Ammon's horn (tissue), 1 donor: ENCODE measurements around the gene ZNF335.
"Not testable (repeated sequence)": the region's sequence is repeated elsewhere in the genome, so short reads cannot be mapped to it uniquely, and the experiment has no call there.

Experiments
- DNase-seq: peaks from one replicate; pipeline ENCODE4 v3.0.0-alpha.2; 2016; ENCODE audit warnings: low spot score

Gene ZNF335

DNA sequence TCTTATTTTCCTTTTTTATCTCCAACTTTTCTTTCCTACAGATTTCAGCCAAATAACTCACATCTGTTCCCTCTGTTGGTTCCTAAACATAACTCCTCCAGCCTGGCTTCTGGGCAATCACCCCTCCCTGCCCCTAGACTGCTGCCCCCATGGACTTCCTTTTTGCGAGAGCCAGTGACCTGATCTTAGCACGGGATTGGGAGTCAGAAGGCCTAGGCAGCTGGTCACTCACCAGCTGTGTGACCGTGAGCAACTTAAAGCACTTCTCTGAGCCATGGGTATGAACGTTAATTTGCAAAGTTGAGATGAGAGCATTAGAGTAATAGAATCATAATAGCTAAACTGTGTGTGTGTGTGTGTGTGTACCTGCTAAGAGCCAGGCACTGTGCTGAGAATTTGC lies 32.2 kb upstream of the ZNF335 start:
- peak; percentile 39 for DNase-seq

DNA sequence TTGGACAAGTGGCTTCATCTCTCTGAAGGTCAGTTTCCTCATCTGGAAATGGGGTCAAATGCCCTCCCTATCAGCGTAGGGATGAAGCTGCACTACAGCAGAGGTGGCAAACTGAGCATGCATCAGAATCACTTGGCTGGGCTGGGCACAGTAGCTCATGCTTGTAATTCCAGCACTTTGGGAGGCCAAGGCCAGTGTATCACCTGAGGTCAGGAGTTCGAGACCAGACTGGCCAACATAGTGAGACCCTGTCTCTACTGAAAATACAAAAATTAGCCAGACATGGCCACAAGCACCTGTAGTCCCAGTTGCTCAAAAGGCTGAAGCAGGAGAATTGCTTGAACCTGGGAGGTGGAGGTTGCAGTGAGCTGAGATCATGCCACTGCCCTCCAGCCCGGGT lies 30.0 kb upstream of the ZNF335 start:
- DNase-seq, result no peak

DNA sequence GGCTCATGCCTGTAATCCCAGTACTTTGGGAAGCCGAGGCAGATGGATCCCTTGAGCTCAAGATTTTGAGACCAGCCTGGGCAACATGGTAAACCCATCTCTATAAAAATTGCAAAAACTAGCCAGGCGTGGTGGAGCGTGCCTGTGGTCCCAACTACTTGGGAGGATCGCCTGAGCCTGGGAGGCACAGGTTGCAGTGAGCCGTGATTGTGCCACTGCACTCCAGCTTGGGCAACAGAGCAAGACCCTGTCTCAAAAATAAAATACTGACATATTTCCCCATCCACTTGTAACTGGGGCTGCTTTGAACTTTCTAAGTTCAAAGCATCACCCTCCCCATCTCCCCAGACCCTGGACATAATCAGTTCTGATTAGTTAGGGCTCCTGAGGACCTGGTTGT lies 29.5 kb upstream of the ZNF335 start:
- DNase-seq, result no peak

DNA sequence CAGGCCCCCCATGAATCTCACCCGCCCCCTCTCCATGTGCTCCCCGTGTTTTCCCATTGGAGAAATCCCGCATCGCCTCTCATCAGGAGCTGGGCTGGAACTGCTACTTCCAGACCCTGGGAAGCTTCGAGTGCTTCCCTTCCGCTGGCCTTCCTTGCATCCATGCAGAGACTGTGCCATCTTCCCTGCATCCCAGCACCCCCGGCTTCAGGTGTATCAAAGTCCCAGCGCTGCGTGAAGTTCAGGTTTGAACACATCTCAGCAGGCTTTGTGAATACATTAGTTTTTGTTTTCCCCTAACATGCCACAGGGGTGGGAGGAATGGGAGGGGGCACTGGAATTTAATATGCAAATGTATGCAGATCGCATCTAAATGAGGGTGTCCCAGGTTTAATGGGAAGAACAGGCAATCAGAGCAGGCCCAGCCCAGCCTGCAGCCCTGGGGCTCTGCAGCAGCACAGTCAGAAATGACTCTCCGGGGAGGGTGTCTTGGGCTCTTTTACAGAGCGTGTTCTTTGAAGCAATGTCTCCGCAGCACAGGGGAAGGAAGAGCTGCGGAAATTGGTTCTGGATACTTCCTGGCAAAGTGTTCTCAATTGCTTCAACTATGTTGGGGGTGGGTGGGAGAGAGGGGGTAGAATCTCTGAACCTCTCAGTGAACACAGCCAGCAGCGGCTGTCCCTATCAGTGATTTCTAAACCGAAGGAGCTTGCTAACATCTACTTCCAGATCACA lies 28.4 kb upstream of the ZNF335 start:
- no peak for DNase-seq

DNA sequence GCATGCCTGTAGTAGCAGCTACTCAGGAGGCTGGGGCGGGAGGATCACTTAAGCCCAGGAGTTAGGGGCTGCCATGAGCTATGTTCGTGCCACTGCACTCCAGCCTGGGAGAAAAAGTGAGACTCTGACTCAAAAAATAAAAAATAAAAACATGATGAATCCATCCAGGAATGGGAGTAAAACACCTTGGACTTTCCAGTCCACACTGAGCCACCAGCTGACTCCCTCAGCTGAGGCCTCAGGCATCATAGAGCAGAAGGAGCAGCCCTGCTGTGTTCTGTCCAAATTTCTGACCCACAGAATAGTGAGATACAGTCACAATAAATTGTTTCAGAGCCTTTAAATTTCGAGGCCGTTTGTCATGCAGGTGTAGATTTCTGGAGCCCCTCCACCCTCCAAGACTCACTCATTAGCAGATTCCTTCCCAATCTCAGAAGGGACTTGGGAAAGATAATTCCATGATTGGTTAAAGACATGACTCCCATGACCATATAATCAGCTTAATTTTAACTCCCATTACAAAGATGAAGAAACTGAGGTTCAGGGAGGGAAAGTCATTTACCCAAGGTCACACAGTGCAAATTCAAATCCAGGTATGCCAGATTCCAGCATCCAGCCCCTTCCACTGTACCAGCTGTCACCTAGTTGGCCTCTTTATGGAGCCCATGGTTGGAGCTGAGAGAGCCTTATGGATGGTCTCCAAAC lies 27.7 kb upstream of the ZNF335 start:
- no peak for DNase-seq

DNA sequence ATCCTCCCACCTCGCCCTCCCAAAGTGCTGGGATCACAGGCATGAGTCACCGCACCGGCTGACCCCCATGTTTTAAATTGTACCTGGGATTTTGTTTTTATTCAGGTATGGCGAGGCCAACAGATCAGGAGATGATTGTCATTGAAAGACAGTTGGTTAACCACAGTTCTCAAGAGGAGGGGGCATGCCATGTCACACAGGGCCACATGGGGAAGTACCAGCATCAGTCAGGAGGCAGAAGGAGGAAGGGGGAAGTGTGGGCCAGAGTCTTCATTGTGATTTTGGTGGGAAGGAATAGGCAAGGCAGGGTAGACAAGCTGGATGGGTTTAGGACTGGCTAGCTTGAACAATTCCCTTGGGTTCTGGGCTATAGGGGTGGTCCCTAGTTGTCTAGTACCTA lies 26.8 kb upstream of the ZNF335 start:
- peak; percentile 69 for DNase-seq

DNA sequence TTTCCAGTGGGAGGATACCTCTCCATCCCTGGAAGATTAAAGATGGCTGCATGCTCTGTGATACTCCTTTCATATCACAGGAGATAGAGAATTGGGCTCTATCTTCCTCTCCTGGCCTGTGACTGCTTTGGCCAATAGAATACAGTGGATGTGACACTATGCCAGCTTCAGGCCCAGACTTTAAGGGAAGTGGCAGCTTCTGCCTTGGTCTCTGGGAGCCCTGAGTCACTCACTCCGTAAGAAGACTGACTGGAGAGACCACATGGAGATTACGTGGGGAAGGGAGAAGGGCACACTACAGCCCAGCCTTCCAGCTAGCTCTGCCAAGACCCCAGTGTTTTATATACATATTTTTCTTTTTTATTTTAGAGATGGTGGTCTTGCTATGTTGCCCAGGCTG lies 26.3 kb upstream of the ZNF335 start:
- peak; percentile 51 for DNase-seq

DNA sequence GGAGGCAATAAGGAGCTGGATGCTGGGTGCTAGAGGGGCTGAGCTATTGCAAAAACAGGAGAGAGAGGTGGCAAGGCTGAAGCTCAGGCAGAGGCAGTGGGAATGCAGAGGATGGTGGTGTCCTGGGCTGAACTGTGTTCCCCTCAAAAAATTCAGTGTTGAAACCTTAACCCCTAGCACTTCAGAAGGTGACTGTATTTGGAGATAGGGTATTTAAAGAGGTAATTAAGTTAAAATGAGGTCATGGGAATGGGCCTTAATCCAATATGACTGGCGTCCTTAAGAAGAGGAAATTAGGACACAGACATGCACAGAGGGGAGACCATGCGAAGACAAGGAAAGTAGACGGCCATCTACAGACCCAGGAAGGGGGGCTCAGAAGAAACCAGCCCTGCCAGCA lies 25.2 kb upstream of the ZNF335 start:
- no peak for DNase-seq

DNA sequence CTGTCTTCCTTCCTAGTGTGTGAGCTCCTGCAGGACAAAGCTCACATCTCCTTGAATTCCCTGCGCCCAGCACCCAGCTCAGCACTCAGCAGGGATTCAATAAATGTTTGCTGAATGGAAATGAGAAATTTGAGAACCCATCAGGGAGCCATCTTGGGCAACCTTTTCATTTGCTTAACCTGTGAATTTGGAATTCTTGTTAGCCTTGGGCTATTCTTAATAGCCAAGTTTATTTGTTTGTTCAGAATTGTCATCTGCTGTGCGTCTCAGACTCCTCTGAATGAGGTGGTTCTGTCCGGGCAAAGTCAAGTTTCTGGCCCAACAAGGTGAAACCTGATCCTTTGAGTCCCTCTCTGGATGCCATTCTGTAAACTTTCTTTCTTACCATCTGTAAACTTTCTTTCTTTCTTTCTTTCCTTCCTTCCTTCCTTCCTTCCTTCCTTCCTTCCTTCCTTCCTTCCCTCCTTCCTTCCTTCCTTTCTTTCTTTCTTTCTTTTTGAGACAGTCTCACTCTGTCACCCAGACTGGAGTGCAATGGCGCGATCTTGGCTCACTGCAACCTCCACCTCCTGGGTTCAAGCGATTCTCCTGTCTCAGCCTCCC lies 23.6 kb upstream of the ZNF335 start:
- DNase-seq, result not testable (repeated sequence)

DNA sequence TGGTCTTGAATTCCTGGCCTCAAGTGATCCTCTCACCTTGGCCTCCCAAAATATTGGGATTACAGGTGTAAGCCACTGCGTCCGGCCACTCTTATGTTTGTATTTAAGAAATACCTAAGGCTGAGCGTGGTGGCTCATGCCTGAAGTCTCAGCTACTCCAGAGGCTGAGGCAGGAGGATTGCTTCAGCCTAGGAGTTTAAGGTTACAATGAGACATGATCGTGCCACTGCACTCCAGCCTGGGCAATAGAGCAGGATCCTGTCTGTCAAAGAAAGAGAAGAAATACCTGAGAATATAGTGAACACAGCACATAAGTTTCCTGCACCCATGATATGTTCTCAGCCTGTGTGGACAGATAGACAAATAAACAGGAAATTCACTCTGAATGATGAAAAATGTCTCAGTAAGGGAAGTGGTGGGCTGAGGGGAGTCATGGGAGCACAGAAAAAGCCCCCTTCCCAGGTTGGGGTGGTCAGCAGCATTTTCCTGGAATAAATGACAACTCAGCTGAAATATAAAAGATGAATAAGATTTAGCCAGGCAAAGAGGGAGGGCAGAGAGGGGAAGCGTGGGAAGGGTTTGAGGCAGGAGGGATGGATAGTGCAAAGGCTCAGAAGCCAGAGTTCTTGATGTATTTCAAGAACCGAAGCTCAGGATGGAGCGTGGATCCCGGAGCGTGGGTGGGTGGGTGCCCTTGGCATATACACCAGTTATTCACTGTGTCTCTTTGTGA lies 22.9 kb upstream of the ZNF335 start:
- no peak for DNase-seq

DNA sequence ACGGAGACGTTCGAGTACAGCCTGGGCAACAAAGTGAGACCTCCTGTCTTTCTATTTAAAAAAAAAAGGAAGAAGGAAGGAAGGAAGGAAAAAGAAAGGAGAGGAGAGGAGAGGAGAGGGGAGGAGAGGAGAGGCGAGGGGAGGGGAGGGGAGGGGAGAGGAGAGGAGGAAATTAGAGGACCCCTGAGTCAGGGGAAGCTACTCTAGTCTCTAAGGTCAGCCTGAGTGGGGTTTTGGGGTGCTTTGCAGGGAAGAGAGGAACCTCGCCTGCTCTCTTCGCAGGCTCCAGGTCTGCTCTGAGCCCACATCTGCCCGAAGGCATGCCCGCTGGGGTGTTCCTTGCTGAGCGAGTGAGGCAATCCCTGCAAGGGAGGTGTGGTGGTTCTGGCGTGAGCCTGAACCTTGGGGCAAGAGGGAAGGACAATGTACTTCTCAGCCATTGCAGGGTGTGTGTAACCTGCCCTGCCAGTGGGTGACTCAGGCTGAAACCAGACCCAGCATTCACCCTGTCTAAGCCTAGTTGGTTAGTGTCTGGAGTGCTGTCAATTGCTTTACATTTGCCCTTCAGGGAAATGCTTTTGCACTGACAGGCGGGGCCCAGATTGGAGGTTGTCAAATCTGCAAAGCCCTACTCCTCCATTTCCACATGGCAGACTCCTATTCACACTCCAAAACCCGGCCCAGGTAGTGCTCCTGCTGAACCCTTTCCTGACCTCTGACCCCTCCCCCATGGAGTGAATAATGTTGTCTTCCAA lies 21.4 kb upstream of the ZNF335 start:
- no peak for DNase-seq

DNA sequence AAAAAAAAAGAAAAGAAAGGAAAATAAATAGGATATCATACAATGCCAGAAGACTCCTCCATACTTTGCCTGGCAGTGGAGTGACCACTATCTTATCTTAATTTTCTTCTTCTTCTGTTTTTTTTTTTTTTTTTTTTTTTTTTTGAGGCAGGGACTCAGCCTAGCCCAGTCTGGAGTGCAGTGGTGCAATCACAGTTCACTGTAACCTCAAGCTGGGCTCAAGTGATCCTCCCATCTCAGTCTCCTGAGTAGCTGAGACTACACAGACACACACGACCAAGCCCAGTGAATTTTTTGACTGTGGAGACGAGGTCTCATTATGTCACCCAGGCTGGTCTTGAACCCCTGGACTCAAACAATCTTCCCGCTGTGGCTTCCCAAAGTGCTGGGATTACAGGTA lies 19.6 kb upstream of the ZNF335 start:
- DNase-seq, result no peak

DNA sequence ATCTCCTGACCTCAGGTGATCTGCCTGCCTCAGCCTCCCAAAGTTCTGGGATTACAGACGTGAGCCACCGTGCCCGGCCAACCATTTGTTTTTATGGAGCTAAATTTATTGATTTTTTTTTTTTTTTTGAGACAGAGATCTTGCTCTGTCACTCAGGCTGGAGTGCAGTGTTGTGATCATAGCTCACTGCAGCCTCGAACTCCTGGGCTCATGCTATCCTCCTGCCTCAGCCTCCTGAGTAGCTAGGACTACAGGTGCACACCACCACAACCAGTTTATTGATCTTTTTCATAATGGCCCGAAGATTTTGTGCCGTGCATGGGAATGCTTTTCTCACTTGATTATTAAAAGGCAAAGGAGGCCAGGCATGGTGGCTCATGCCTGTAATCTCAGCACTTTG lies 16.8 kb upstream of the ZNF335 start:
- not testable (repeated sequence) for DNase-seq

DNA sequence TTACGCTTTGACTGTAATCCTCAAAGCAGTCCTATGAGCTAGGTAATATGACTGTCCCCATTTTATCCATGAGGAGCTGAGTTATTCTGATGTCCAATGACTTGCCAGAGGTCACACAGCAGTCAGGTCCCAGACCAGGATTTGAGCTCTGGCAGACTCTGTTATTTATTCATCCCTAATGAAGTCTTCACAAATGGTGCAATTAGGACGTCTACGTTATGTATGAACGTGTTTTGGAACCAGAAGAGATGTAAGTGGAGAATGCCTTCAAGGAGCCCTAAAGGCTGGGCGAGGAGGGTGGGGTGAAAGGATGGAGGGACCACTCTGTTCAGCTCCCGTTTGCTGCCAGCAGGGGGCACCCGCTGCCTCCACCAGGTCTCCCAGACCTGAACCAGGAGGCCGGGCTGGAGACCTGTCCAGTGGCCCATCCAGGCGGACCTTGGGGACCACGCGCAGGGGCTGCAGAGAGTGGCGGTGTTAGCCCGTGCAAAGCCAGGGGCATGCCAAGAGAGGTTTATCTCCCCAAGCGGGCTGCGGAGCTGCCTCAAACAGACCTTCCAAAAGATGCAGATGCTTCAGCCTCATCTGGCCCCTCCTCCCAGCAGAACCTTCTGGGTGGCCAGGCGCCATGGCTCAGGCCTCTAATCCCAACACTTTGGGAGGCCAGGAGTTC lies 15.2 kb upstream of the ZNF335 start:
- peak; percentile 71 for DNase-seq

DNA sequence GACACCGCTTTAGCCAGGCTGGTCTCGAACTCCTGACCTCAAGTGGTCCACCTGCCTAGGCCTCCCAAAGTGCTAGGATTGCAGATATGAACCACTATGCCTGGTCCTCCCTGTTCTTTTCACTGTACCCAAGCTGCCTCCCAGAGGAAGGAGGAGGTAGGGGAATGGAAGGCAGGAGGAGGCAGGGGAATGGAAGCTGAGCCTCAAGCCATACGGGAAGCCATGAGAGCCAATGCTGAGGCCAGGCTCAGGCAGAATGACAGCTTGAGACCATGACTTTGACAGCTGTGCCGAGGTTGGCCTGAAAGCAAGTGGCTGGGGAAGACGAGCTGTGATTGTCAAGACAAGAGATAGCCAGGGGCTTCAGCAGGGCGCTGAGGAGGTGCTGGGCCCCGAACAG lies 13.6 kb upstream of the ZNF335 start:
- no peak for DNase-seq

DNA sequence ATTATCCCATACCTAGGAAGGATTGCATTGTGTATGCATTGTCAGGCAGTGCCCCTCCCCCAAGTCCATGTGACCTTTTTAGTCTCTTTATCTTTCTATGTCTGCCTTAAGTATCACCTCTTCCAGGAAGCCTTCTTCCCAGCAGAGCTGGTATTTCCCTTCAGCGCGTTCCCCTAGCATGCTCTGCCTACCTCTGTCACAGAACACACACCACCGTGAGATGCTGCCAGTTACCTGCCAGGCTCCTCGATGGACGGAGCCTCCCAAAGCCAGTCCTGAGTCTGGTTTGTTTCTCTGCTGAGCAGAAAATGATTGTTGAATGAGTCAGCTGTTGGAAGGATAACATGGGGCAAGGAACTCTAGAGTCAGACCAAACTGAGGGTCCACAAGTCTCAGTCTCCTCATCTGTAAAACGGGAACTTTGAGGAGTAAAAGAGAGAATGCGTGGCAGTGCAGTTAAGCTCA lies 11.3 kb upstream of the ZNF335 start:
- no peak for DNase-seq

DNA sequence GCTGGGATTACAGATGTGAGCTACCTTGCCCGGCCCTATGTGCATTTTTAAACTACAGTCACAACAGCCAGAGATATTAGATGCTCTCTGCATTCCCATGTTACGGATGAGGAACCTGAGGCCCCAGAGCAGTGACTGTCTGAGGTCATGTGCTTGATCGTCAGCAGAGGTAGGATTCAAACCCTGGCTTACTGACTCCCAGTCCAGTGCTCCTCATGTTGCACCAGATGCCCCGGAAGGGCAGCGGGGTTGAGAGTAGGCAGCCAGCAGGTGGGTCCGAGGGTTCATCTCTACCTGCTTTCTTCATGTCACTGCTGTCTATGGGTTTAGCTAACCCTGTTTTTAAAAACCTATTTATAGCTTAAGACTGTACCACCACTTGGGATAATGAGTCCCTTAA lies 9.3 kb upstream of the ZNF335 start:
- DNase-seq, result no peak

DNA sequence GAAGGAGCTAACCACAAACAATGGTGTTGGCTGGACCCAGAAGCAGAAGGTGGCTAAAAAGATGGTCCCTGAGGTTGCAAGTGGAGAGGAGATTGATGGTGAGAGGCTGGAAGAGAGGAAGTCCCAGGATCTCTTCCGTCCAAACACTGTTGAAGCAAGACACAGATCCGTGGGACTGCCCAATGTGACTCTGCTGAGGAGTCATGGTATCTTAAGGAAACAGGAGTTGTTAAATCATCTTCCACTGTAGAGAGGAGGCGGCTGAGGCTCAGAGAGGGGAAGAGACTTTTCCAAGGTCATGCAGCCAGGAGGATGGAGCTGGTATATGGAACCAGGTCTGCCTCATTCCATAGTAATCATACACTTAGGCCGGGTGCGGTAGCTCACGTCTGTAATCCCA lies 4.1 kb upstream of the ZNF335 start:
- no peak for DNase-seq

DNA sequence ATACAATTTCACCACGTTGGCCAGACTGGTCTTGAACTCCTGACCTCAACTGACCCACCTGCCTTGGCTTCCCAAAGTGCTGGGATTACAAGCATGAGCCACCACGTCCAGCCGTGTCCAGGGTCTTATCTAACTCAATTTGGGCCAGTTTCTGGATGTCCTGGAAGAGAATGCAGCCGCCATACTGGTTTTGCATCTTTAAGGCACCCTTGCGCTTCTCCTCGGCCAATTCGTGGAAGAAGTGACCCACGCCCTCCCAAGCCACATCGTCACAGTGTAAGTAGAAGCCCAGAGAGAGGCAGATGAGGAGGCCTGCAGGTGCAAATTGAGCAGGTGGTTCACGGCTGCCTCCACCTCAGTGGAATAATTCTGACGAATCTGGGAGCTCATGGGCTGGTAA lies 3.7 kb upstream of the ZNF335 start:
- no peak for DNase-seq

DNA sequence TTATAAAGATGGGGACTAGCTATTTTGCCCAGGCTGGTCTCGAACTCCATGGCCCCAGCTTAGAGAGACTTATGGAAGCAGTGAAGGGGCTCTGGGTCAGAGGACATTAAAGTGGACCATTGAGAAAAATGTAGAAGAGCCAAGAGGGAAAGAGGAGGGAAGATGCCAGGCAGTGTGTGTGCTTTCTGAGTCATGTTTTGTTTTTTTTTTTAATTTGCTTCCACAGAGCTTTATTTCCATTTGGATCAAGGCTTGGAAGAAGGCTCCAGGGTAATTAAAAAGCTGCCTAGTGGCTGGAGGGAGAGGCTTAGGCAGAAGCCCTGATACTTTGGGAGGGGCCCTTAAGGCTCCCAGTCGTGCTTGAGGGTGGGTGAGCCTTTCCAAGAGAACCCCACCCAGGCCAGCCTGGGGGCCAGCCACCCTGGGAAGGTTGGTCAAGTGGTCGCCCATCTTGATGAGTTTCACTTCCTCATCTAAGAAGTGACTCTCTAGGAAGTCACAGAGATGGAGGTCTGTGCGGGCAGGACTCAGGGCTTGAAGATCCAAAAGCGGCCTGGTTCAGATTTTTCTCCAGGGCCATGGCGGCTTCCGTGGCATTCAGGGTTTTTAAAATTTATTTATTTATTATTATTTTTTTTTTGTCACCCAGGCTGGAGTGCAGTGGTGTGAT lies 3.0 kb upstream of the ZNF335 start:
- DNase-seq, result no peak
